Body of pancreas (tissue), 4 donors: Measurements from ENCODE around the gene GLTP.

Experiments
- POLR2A ChIP-seq, 3 donors: fragments of 450-650 bp; IDR thresholded peaks; one replicate each; pipeline ENCODE4 v1.6.1; 2016; ENCODE audit warnings: antibody characterized with exemption in 3 of 3, mild to moderate bottlenecking in 2 of 3
- TF ChIP-seq, protein P1 (sequence below), 7 experiments: fragments of 450-650 bp in 4 of 7; fragments of 200-600 bp in 3 of 7; sonication (generic) in 3 of 7; IDR thresholded peaks; one replicate each; pipeline ENCODE4 v1.5.1; 2016 to 2019; ENCODE audit warnings: antibody characterized with exemption in 7 of 7

DNA sequence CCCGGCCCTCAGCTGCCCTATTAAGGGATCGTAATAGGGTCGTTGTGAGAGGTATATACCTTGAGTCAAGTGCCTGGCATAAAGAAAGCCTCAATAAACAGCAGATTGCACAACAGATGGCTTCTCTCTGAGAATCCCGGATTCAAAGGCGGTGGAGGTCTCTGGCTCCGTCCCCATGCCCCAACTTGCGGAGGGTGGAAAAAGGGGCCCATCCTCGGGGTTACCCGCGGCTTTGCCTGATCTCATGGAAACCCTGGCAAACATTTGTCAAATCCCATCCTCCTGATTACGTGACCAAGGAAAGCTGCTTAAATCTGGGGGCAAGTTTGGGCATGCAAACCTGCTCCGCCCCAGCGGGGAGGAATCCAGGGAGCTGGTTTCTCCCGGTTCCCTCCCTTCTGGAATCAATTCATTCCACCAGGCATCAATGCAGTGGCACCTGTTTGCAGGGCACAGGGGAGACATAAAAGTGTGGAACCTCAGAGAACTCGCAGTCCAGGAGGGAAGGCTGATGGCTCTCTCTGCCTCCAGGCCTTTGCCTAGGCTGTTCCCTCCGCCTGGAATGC is 59.4 kb downstream of the GLTP start:
- TF ChIP-seq, protein P1, sequence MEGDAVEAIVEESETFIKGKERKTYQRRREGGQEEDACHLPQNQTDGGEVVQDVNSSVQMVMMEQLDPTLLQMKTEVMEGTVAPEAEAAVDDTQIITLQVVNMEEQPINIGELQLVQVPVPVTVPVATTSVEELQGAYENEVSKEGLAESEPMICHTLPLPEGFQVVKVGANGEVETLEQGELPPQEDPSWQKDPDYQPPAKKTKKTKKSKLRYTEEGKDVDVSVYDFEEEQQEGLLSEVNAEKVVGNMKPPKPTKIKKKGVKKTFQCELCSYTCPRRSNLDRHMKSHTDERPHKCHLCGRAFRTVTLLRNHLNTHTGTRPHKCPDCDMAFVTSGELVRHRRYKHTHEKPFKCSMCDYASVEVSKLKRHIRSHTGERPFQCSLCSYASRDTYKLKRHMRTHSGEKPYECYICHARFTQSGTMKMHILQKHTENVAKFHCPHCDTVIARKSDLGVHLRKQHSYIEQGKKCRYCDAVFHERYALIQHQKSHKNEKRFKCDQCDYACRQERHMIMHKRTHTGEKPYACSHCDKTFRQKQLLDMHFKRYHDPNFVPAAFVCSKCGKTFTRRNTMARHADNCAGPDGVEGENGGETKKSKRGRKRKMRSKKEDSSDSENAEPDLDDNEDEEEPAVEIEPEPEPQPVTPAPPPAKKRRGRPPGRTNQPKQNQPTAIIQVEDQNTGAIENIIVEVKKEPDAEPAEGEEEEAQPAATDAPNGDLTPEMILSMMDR (IDR thresholded peaks at IDR 0.05): no peak
- TF ChIP-seq POLR2A (IDR thresholded peaks at IDR 0.05): no peak
